HEK293 (cell line): ENCODE measurements around the gene SRSF11.

ENCODE experiments used
- CTCF ChIA-PET: fragments of 350-600 bp; formaldehyde crosslinking; extraction: SDS; loops from one replicate; lab custom pipeline; 2021; ENCODE audit warnings: antibody characterized with exemption; lab: Yijun Ruan, JAX
- POLR2A ChIA-PET: fragments of 300-600 bp; formaldehyde crosslinking; extraction: SDS; loops from one replicate; lab custom pipeline; 2020; ENCODE audit warnings: antibody characterized with exemption, inconsistent platforms; lab: Yijun Ruan, JAX
- H3K27ac ChIP-seq: fragments of 200-500 bp; sonication (Bioruptor generic); 2 replicates; pipeline ENCODE4 v1.5.1; 2014; ENCODE audit warnings: low read depth, low read length, control low read depth, inconsistent platforms; ENCODE audit errors: extremely low read depth
- H3K36me3 ChIP-seq, 2 experiments: fragments of 200-500 bp in 1 of 2; sonication (Bioruptor generic) in 1 of 2; 1 replicate in 1 of 2; 2 replicates in 1 of 2; pipeline ENCODE4 v1.5.1; 2014 to 2017; ENCODE audit warnings: inconsistent platforms in 2 of 2, low read length in 2 of 2; ENCODE audit not compliant: control insufficient read depth in 2 of 2, insufficient read depth in 1 of 2
- H3K4me1 ChIP-seq: fragments of 200-500 bp; sonication (Bioruptor generic); 2 replicates; pipeline ENCODE4 v1.5.1; 2014; ENCODE audit warnings: mild to moderate bottlenecking, low read length, inconsistent platforms; ENCODE audit not compliant: control insufficient read depth, insufficient read depth
- H3K4me3 ChIP-seq: 2 replicates; pipeline ENCODE4 v1.5.1; 2011; ENCODE audit warnings: low read depth, mild to moderate bottlenecking, control low read depth, low read length, moderate library complexity
- H3K9me3 ChIP-seq: fragments of 200-500 bp; sonication (Bioruptor generic); 2 replicates; pipeline ENCODE4 v1.5.1; 2014; ENCODE audit warnings: low read depth, low read length, inconsistent platforms; ENCODE audit not compliant: control insufficient read depth, insufficient read depth
- FEZF1 ChIP-seq: fragments of 450-650 bp; formaldehyde crosslinking; IDR thresholded peaks from 2 replicates; pipeline ENCODE4 v1.5.1; 2016; ENCODE audit warnings: missing biosample characterization, missing genetic modification characterization
- ZNF184 ChIP-seq: fragments of 450-650 bp; IDR thresholded peaks from 2 replicates; pipeline ENCODE4 v1.5.1; 2018; ENCODE audit warnings: missing biosample characterization, mild to moderate bottlenecking, missing genetic modification characterization
- ZNF274 ChIP-seq, 2 experiments: fragments of 200-500 bp in 1 of 2; fragments of 450-650 bp in 1 of 2; sonication (Bioruptor generic) in 1 of 2; formaldehyde crosslinking in 1 of 2; IDR thresholded peaks; 2 replicates each; pipeline versions ENCODE4 v1.5.1 to v1.6.1; 2014 to 2016; ENCODE audit warnings: borderline replicate concordance in 1 of 2, inconsistent platforms in 1 of 2, low read length in 1 of 2, missing biosample characterization in 1 of 2, missing genetic modification characterization in 1 of 2
- ZNF394 ChIP-seq: fragments of 450-650 bp; formaldehyde crosslinking; IDR thresholded peaks from 2 replicates; pipeline ENCODE4 v1.5.1; 2016; ENCODE audit warnings: missing biosample characterization, missing genetic modification characterization, mild to moderate bottlenecking, moderate library complexity, borderline replicate concordance
- ZNF473 ChIP-seq: fragments of 450-650 bp; formaldehyde crosslinking; IDR thresholded peaks from 2 replicates; pipeline ENCODE4 v1.5.1; 2017; ENCODE audit warnings: missing biosample characterization, missing genetic modification characterization
- ZNF501 ChIP-seq: fragments of 450-650 bp; formaldehyde crosslinking; IDR thresholded peaks from 2 replicates; pipeline ENCODE4 v1.5.1; 2016; ENCODE audit warnings: missing biosample characterization, missing genetic modification characterization
- ZNF561 ChIP-seq: fragments of 450-650 bp; IDR thresholded peaks from 2 replicates; pipeline ENCODE4 v1.5.1; 2018; ENCODE audit warnings: missing biosample characterization, missing genetic modification characterization, borderline replicate concordance
- ZNF677 ChIP-seq: fragments of 450-650 bp; IDR thresholded peaks from 2 replicates; pipeline ENCODE4 v1.5.0; 2018; ENCODE audit warnings: missing biosample characterization, mild to moderate bottlenecking, missing genetic modification characterization, moderate library complexity
- ZNF768 ChIP-seq: fragments of 450-650 bp; formaldehyde crosslinking; IDR thresholded peaks from 2 replicates; pipeline ENCODE4 v1.5.1; 2018; ENCODE audit warnings: missing biosample characterization, mild to moderate bottlenecking, missing genetic modification characterization
- ZNF785 ChIP-seq: fragments of 450-650 bp; formaldehyde crosslinking; IDR thresholded peaks from 2 replicates; pipeline ENCODE4 v1.5.1; 2016; ENCODE audit warnings: missing biosample characterization, missing genetic modification characterization
- ZXDB ChIP-seq: fragments of 450-650 bp; formaldehyde crosslinking; IDR thresholded peaks from 2 replicates; pipeline ENCODE4 v1.5.1; 2016; ENCODE audit warnings: missing biosample characterization, missing genetic modification characterization
- TF ChIP-seq, protein P1 (sequence below): fragments of 450-650 bp; formaldehyde crosslinking; IDR thresholded peaks from 2 replicates; pipeline ENCODE4 v1.5.1; 2017; ENCODE audit warnings: missing biosample characterization, missing genetic modification characterization
- TF ChIP-seq, protein P2 (sequence below): fragments of 450-650 bp; formaldehyde crosslinking; IDR thresholded peaks from 2 replicates; pipeline ENCODE4 v1.5.1; 2016; ENCODE audit warnings: missing biosample characterization, missing genetic modification characterization
- TF ChIP-seq, protein P3 (sequence below): fragments of 450-650 bp; formaldehyde crosslinking; conservative IDR thresholded peaks from 2 replicates; pipeline ENCODE4 v1.5.1; 2016; ENCODE audit warnings: low read depth, missing biosample characterization, missing genetic modification characterization

Gene SRSF11

DNA sequence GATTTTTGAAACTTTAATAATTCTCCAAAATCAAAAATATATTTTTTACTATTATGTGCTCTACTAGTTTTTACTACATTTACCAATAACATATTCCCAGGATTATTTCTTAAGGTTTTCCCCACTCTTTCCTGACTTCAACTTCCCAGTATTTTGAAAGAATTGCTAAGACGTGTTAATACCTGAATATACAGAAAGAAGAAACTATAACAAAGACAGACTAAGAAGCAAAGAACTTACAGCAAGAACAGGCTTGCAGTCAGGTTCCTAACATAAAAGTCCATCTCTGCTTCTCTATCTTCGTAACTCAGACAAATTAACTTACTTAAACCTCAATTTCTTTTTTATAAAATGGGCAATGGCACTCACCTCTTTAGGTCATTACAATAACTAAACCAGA, 63.2 kb downstream of the SRSF11 start (continued):
- no peak for TF ChIP-seq ZNF785
- TF ChIP-seq ZNF561 (tag by site-specific recombination) = no peak
- no peak for TF ChIP-seq ZNF473 (tag by site-specific recombination)

DNA sequence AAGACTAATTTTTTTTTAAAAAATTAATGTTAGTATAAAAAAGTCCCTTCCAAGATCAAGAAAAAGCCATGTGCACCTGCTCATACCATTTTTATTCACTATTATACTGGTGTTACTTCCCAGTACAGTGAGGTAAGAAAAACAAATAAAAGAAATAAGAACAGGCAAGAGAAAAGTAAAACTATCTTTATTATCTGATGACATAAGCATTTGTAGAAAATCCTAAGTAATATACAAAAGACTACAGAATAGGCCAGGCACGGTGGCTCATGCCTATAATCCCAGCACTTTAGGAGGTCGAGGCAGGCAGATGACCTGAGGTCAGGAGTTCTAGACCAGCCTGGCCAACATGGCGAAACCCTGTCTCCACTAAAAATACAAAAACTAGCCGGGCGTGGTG, 65.3 kb downstream of the SRSF11 start:
- 0 out of 2 replicates have a peak, but pooled peaks have one; percentile 13 for TF ChIP-seq ZNF677 (tag by site-specific recombination)
- TF ChIP-seq, protein P1, sequence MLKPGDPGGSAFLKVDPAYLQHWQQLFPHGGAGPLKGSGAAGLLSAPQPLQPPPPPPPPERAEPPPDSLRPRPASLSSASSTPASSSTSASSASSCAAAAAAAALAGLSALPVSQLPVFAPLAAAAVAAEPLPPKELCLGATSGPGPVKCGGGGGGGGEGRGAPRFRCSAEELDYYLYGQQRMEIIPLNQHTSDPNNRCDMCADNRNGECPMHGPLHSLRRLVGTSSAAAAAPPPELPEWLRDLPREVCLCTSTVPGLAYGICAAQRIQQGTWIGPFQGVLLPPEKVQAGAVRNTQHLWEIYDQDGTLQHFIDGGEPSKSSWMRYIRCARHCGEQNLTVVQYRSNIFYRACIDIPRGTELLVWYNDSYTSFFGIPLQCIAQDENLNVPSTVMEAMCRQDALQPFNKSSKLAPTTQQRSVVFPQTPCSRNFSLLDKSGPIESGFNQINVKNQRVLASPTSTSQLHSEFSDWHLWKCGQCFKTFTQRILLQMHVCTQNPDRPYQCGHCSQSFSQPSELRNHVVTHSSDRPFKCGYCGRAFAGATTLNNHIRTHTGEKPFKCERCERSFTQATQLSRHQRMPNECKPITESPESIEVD (tag by site-specific recombination) = peak; percentile 45; the same call in 1 of the 2 replicates
- no peak for TF ChIP-seq ZNF184 (tag by site-specific recombination)
- Histone ChIP-seq H3K27ac (no peak overlapping the region), H3K4me1 (no peaks in the 10 kb centered on the region), H3K36me3 (peaks cover 12 to 21% of the 10 kb centered on the region in 2 experiments), H3K4me3 (no peak overlapping the region), H3K9me3 (no peaks in the 10 kb centered on the region)
- POLR2A ChIA-PET = interaction anchor here (0.7 kb wide), 1 partner anchor 68 kb away, joined by 3 read pairs; the partner anchor contains the start of gene ANKRD13C
- CTCF ChIA-PET = no interaction called here

DNA sequence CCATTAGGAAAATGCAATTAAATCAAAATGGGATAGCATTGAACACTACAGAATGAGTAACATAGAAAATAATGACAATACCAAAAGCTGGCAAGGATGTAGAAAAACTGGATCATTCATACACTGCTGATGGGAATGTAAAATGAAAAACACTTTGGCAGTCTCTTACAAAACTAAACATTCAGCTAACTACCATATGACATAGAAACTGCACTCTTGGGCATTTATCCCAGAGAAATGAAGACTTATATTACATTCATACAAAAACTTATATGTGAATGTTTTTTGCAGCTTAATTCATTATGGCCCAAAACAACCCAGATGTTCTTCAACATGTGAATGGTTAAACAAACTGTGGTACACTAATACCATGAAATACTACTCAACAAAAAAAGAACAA, 67.0 kb downstream of the SRSF11 start:
- no peaks in the 10 kb centered on the region for H3K9me3 ChIP-seq
- H3K36me3 ChIP-seq = peaks cover 19 to 33% of the 10 kb centered on the region in 2 experiments
- H3K4me1 ChIP-seq = no peaks in the 10 kb centered on the region
- ChIA-PET CTCF (no interaction called here), POLR2A (no interaction called here)
- no peak overlapping the region for H3K27ac ChIP-seq
- TF ChIP-seq ZNF274 (IDR thresholded peaks at IDR 0.05; ENCODE audit: low read length) (no peak), ZNF274 (tag by site-specific recombination; IDR thresholded peaks at IDR 0.05; ENCODE audit: borderline replicate concordance) (no peak), ZNF768 (tag by site-specific recombination) (no peak), ZNF501 (no peak)
- no peak overlapping the region for H3K4me3 ChIP-seq

DNA sequence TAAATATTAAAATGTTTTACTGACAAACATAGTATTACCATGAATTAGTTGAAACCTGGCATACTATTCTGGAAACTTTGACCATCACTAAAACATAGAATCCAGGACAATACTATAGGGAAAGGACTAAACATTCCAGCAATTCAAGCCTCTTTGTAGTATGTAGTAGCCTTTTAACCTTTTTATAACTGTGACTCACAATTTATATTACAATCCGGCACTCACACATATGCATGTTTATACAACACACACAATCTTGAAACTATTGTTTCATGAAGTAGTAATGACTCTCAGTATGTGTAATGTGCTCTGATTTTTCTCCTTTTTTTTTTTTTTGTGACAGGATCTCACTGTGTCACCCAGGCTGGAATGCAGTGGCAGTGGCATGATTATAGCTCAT, 69.0 kb downstream of the SRSF11 start:
- H3K9me3 ChIP-seq = no peaks in the 10 kb centered on the region
- ChIA-PET POLR2A (no interaction called here), CTCF (no interaction called here)
- H3K4me3 ChIP-seq = no peak overlapping the region
- H3K27ac ChIP-seq = no peak overlapping the region
- no peaks in the 10 kb centered on the region for H3K4me1 ChIP-seq
- H3K36me3 ChIP-seq = peaks cover 19 to 49% of the 10 kb centered on the region in 2 experiments
- TF ChIP-seq ZXDB (tag by site-specific recombination) = no peak

DNA sequence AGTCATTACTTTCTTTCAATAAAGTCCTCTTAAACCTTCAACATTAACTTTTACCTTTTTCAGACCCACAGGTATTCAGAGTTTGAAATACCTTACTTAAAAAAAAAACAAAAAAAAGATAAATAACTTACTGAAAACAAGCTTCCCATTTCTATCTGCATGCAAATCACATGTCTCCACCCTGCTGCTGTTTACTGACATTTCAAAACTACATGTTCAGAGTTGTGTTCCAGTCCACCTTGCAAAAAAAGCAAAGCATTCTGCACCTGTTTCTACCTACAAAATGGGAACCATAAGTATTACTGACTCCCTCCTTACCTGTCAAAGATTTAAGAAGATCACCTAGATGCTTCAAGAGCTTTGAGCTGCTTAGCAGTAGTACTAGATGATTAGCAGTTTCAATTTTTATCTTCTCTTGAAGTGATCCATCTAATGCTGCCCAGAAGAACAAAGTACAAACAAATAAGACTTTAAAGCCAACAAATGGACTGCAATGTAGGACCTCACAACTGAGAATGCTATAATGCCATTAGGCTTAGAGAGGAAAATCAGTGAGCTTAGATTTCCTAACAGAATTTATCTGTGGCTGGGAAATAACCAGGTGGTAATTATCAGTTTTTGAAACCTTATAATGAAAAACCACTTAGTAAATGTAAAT, 72.1 kb downstream of the SRSF11 start:
- CTCF ChIA-PET = no interaction called here
- H3K4me1 ChIP-seq = no peaks in the 10 kb centered on the region
- TF ChIP-seq ZNF394 (tag by site-specific recombination) (no peak), FEZF1 (tag by site-specific recombination) (no peak)
- TF ChIP-seq, protein P2, sequence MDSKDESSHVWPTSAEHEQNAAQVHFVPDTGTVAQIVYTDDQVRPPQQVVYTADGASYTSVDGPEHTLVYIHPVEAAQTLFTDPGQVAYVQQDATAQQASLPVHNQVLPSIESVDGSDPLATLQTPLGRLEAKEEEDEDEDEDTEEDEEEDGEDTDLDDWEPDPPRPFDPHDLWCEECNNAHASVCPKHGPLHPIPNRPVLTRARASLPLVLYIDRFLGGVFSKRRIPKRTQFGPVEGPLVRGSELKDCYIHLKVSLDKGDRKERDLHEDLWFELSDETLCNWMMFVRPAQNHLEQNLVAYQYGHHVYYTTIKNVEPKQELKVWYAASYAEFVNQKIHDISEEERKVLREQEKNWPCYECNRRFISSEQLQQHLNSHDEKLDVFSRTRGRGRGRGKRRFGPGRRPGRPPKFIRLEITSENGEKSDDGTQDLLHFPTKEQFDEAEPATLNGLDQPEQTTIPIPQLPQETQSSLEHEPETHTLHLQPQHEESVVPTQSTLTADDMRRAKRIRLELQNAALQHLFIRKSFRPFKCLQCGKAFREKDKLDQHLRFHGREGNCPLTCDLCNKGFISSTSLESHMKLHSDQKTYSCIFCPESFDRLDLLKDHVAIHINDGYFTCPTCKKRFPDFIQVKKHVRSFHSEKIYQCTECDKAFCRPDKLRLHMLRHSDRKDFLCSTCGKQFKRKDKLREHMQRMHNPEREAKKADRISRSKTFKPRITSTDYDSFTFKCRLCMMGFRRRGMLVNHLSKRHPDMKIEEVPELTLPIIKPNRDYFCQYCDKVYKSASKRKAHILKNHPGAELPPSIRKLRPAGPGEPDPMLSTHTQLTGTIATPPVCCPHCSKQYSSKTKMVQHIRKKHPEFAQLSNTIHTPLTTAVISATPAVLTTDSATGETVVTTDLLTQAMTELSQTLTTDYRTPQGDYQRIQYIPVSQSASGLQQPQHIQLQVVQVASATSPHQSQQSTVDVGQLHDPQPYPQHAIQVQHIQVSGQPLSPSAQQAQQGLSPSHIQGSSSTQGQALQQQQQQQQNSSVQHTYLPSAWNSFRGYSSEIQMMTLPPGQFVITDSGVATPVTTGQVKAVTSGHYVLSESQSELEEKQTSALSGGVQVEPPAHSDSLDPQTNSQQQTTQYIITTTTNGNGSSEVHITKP (tag by site-specific recombination) = no peak
- TF ChIP-seq, protein P3, sequence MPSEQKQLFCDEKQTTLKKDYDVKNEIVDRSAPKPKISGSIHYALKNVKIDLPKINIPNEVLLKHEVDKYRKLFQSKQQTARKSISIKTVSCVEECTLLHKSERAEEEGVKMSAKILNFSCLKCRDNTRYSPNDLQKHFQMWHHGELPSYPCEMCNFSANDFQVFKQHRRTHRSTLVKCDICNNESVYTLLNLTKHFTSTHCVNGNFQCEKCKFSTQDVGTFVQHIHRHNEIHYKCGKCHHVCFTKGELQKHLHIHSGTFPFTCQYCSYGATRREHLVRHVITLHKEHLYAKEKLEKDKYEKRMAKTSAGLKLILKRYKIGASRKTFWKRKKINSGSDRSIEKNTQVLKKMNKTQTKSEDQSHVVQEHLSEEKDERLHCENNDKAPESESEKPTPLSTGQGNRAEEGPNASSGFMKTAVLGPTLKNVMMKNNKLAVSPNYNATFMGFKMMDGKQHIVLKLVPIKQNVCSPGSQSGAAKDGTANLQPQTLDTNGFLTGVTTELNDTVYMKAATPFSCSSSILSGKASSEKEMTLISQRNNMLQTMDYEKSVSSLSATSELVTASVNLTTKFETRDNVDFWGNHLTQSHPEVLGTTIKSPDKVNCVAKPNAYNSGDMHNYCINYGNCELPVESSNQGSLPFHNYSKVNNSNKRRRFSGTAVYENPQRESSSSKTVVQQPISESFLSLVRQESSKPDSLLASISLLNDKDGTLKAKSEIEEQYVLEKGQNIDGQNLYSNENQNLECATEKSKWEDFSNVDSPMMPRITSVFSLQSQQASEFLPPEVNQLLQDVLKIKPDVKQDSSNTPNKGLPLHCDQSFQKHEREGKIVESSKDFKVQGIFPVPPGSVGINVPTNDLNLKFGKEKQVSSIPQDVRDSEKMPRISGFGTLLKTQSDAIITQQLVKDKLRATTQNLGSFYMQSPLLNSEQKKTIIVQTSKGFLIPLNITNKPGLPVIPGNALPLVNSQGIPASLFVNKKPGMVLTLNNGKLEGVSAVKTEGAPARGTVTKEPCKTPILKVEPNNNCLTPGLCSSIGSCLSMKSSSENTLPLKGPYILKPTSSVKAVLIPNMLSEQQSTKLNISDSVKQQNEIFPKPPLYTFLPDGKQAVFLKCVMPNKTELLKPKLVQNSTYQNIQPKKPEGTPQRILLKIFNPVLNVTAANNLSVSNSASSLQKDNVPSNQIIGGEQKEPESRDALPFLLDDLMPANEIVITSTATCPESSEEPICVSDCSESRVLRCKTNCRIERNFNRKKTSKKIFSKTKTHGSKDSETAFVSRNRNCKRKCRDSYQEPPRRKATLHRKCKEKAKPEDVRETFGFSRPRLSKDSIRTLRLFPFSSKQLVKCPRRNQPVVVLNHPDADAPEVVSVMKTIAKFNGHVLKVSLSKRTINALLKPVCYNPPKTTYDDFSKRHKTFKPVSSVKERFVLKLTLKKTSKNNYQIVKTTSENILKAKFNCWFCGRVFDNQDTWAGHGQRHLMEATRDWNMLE = no peak

More for the DNA sequence above, 72.1 kb downstream of the SRSF11 start:
- no peak overlapping the region for H3K27ac ChIP-seq
- peaks cover 19 to 50% of the 10 kb centered on the region in 2 experiments for H3K36me3 ChIP-seq
- H3K4me3 ChIP-seq = no peak overlapping the region
- POLR2A ChIA-PET = interaction anchor here (0.6 kb wide), 1 partner anchor 118 kb away, joined by 3 read pairs; the partner anchor contains the start of gene CTH
- H3K9me3 ChIP-seq = no peaks in the 10 kb centered on the region
